Kidney tubule cell (primary cell): ENCODE measurements around the gene MS4A6A.
"Not testable (repeated sequence)": the region's sequence is repeated elsewhere in the genome, so short reads cannot be mapped to it uniquely, and the experiment has no call there.

Source experiments
- DNase-seq: peaks from one replicate; pipeline ENCODE4 v3.0.0-alpha.2; 2018; ENCODE audit warnings: low spot score

MS4A6A gene, protein sequence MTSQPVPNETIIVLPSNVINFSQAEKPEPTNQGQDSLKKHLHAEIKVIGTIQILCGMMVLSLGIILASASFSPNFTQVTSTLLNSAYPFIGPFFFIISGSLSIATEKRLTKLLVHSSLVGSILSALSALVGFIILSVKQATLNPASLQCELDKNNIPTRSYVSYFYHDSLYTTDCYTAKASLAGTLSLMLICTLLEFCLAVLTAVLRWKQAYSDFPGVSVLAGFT

DNA sequence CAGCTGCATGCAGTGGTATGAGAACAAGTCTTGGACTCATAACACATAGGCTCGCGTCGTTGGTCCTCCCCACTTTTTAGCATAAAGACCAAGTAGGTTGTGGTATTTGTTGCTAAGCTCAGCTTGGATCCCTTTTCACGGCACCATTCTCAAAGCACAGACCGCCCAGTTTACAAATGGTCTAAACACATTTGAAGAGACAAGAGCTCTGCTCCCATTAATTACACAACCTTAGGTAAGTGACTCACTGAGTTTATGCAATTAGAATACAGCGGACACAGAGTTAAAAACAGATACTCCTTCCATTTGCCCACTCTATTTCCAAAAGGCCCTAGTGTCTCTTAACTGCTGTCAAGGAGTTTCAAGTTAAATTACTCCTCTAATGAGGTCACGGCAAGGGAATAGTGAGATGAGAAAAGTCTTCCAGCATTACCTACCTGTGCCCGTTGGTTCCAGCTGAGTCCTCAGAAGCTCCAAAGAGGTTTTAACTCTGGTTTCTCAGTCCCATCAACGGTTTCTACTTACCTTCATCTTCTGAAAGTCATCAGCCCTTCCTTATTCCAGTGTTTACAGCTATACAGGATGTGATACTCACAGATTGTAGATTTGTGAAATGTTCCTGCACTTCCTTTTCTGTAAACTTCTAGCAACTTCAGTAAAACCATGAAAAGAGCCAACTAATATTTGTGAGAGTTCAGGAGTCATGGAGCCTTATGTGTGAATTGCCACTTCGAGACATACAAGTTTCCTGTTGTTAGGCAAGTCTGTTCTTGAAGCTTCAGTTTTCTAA lies at the start of gene MS4A6A:
MS4A6A (minus strand) TSS at position 543 of the 790 bp plus-strand sequence. CDS start 1,356 bp downstream, outside the sequence.
- DNase-seq = no peak

DNA sequence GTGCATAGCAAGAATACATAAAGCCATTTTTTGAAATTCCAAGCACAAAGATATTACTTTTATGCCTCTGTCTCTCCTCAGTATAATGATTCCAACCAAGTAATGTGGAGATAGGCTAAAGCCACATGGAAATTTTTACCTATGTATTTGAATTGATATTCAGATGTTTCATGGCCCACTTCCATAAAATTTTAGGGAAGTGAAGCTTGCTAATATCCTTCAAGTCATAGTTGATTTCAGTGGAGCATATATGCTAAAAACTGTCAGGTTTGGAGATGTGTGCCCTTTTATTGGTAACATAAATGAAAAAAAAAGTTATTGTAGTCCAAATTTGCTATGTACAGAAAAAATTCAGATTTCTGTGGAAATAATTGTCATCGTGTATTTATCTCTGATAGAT lies 47.8 kb upstream of the MS4A6A start:
- DNase-seq = no peak

DNA sequence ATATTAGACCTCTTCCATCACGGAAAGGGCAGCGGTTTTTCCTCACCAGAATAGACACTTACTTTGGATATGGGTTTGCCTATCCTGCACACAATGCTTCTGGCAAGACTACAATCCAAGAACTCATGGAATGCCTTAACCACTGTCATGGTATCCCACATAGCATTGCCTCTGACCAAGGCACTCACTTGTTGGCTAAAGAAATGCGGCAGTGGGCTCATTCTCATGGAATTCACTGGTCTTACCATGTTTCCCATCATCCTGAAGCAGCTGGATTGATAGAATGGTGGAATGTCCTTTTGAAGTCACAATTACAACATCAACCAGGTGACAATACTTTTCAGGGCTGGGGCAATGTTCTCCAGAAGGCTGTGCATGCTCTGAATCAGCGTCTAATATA lies 39.3 kb upstream of the MS4A6A start:
- no peak for DNase-seq

DNA sequence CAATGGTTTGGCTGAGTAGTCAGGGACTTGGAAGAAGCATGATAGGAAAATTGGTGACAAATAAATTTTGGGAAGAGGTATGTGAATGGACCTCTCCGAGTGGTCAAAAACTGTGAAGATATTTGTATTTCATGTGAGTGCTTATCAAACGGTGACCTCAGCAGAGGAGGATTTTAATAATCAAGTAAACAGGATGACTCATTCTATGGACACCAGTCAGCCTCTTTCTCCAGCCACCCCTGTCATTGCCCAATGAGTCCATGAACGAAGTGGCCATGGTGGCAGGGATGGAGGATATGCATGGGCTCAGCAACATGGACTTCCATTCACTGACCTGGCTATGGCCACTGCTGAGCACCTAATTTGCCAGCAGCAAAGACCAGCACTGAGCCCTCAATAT lies 38.8 kb upstream of the MS4A6A start:
- DNase-seq = no peak

DNA sequence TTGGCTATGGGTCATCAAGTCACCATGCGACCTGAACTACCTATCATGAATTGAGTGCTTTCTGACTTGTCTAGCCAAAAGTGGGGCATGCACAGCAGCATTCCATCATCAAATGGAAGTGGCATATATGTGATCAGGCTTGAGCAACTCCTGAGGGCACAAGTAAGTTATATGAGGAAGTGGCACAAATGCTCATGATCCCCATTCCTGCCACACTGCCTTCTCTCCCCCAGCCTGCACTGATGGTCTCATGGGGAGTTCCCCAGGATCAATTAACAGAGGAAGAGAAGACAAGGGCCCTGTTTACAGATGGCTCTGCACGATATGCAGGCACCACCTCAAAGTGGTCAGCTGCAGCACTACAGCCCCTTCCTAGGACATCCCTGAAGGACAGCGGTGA lies 38.3 kb upstream of the MS4A6A start:
- DNase-seq = no peak

DNA sequence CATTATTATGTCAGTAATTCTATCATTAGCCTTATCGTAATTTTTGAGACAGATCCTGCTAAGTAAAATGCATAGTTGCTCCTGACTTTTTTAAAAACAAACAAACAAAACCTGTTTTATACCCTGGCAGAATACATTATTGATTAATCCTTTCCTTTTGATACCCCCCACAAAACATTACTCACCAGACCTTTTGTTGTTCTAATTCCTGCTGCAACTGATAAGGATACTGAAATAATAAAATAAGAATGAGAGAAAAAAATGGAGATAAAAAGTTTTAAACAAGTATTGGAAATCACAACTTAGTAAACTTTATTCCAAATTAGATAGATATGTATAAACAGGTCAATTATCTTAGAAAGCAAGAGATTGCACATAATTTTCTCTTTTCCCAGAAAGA lies 31.5 kb upstream of the MS4A6A start:
- DNase-seq = no peak

DNA sequence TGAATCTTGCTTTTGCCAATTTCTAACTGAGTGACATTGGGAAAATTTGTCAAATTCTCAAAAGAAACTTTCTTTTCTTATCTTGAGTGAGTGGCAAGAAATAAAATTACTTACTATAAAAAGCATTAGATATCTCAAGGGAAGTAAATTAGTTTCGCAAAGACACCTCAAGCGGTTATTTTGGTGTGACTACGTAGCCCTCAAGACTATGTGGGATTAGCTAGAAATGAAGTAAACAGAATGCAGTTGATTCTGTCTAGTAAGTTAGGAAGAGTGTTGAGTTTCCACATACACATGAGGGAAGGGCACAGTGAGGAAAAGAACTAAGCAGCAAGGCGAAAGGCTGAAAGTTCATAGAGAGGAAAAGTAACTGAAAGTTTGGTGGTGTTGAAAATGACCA lies 28.3 kb upstream of the MS4A6A start:
- no peak for DNase-seq

DNA sequence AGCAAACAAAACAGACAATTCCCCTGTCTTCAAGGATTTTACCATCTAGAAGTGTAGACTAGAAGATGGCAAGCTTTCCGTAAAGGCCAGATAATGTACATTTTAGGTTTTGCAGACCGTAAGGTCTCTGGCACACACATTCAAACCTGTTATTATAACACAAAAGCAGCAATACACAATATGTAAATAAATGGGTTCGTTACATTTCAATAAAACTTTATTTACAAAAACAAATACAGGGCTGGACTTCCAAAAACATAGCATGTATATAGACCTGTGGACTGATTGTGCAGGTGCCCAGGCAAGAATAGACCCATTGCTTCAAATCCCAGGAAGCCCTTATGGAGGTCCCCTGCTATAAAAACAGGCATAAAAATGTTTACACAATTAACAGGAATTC lies 27.1 kb upstream of the MS4A6A start:
- no peak for DNase-seq

DNA sequence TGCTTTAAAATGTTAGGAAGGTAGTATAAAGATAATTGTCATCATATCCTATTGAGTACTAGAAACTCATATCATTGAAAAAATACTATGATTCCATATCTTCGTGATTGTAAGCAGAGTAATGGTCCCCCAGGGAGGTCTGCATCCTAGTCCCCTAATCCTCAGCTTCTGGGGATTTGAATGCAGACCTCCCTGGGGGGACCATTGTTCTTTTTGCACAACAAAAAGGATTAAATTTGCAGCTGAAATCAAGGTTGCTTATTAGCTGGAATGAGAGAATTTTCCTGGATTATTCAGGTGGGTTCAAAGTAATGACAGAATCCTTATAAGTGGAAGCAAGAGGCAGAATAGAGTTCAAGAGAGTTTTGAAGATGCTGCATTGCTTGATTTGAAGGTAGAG lies 26.1 kb upstream of the MS4A6A start:
- DNase-seq = no peak

DNA sequence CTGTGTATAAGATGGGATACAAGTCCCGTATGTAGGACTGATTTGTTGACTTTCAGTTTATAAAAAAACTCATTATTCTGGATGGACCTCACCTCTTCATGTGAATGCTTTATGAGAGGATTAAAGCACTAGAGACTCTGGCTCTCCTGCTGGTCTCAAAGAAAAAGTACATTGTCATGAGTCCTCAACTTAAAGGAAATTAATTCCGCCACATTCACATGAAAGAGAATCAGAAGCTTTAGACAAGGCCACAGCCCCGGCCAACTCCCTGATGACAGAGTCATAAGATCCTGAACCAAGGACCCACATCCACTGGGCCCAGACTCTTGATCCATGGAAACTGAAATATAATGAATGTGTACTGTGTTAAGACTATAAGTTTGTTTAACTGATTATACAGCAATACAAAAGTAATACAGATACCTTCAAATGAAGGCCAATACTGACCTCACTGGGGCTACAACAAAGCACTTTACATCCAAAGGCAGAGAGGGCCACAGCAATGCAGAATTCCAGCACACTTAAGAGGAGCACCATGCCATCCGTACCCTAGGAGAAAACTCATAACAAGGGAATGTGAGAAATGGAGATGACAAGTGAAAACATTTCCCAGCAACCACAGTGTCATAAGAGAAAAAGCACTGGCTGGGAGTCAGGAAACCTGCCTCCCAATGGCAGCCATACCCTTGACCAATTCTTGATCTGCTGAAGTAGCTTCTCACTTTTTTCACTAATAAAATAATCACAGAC lies 25.4 kb upstream of the MS4A6A start:
- DNase-seq = peak; percentile 26

DNA sequence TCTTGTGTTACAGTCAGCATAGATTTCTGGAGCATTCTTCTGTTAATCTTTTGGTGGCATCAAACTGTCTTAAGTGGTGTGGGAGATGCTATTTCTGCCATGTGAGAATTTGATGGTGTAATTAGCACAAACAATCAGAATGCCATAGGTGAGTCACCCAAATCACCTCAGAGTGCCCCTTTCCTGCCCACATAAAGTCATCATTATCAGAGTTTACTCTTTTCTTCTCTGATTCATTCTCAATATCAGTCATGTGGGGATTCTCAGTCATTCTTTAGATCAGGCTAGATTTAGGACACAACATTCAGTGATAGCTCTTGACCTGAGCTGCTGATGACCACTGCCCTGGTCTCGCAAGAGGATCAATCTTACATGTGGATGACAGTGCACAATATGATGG lies 23.7 kb upstream of the MS4A6A start:
- DNase-seq = no peak

DNA sequence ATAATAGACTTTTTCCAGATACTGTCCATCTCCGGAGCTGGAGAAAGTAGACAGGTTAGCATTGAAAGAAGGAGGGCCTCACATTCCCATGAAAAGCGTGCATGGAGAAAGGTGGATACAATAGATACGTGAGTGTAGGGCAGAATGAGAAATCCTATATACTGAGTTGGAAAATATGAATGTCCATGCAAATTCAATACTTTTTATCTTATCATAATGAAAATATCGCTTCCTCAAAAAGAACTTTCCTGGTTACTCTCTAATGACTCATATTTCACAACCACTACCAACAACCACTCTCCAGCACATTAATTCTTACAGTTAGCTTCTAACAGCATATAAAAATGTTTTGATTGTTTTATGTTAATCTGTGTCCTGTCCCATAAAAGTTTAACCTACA lies 22.0 kb upstream of the MS4A6A start:
- DNase-seq = no peak

DNA sequence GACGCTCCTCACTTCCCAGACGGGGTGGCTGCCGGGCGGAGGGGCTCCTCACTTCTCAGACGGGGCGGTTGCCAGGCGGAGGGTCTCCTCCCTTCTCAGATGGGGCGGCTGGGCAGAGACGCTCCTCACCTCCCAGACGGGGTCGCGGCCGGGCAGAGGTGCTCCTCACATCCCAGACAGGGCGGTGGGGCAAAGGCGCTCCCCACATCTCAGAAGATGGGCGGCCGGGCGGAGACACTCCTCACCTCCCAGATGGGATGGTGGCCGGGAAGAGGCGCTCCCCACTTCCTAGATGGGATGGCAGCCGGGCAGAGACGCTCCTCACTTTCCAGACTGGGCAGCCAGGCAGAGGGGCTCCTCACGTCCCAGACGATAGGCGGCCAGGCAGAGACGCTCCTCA lies 18.5 kb upstream of the MS4A6A start:
- not testable (repeated sequence) for DNase-seq

DNA sequence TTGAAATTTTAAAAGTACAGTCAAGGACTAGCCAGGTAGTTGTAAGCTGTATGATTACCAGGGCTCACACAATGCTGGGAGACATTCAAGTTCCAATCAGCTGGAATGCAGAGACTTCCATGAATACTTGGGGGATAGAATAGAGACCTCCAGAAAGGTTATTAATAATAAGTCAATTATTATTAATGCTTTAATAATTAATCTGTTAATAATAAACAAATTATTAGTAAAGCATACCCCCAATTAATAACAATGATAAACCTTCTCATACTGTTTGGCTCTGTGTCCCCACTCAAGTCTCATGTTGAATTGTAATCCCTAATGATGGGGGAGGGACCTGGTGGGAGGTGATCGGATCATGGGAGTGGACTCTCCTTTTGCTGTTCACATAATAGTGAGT lies 14.6 kb upstream of the MS4A6A start:
- no peak for DNase-seq

DNA sequence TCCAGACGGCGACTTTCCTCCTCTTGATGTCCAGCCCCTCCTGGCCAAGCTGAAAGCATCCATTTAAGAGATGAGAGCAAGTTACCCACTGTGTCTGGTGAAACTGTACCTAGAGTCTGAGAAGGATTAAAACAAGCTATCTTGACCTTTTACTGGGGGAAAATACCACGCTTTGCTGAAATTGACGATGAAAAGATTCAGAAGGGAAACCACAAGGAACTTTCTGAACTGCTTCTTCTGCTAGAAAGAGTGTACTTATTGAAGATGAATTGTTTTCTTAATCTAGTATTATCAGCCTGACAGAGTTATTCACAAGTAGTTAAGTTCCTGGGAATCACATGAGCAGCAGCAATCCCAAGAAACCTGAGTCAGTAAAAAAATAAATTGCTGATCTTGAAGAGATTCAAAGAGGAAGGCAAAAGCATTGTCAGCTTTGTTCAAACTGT lies 13.1 kb upstream of the MS4A6A start:
- DNase-seq = no peak

DNA sequence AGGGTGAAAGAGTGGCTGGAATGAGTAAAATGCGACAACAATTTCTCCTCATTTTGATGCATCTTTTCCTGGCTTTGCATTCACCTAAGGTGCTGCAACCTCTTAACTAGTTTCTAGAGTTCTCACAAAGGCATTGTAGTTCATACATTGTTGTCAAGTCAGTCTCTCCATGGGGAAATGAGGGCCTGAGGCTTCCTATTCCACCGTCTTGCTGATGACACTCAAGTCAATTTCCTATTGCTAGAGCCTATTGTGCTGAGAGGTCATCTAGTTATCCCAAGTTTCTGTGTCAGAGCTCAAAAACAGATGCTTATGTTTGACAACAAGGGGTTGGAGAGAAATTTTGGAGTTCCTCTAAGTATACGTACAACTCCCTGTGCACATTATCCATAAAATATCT lies 11.6 kb upstream of the MS4A6A start:
- no peak for DNase-seq

DNA sequence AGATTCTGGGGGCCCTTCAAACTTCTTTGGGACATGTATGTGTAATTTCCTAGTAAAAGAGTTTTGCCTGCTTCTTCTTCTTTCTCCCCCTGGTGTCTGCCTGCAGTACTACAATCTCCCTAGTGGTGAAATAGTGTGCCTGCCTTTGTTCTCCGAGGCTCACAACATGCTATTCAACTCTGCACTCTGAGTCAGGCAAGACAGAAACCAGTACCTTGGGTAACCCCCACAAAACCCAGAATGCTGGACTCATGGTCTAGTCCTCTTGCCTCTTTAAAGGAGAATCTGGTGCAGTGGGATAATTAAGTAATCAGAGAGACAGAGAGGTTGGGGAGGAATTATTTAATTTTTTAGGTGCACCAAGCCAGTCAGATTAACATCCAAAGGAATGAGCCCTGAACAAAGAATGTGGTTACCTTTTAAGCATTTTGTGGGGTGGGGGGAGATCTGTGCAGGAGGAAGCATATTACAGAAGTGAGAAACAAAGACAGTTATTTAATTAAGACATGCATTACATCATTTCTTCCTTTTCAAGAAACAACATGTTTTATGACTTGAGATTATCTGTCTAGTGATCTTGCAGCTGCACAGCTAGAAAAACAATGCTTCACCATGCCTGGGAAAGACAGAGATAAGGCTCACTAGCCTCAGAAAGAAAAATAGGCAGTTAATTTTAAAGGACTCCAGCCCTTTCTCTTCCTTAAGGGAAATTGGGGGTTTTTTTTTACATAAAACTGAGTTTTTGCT lies 11.0 kb upstream of the MS4A6A start:
- peak; percentile 67 for DNase-seq

DNA sequence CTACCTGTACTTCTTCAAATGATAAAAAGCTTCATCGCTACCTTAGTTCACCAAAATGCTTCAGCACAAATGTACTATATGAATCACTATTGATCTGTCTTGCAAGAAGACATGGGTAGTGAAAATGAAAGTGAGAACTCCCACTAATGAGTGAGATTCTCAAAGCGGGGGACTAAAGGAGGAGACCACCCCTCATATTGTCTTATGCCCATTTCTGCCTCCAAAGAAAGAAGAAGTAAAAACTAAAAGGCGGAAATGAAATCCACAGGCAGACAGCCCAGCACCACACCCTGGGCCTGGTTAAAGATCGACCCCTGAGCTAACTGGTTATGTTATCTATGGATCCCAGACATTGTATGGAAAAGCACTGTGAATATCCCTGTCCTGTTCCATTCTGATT lies 9.7 kb upstream of the MS4A6A start:
- DNase-seq = not testable (repeated sequence)

DNA sequence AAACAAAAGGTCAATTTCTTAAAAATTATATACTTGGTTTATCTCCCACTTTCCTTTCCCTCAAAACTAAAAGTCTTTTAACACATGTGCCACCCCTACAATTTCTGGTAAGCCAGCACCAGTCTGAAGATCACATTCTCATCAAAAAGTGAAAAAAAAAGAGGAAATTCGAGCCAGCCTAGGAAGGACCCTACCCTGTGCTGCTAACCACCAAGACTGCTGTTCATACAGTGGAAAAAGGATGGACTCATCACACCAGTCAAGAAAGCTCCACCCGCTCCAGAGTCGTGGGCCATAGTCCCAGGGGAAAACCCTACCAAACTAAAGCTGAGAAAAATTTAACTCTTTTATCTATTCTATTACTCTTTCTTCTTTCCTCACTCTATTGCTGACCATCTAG lies 5.6 kb upstream of the MS4A6A start:
- not testable (repeated sequence) for DNase-seq

DNA sequence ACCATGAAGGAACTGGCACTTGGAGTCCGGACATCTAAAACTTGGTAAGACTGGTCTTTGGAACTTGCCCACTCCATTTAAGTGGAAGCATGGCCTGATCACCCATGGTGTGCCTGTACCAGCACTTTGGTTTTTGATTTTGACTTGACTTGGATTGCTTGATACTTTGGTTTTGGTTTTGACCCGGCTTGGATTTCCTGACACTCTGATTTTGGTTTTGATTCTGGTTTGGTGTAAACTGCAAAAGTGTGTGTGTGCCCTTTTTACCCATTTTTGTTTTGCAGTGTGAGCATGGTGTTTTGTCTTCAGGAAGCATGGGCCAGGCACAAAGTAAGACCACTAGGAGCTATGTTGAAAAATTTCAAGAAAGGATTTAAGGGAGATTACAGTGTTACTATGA lies 3.2 kb upstream of the MS4A6A start:
- not testable (repeated sequence) for DNase-seq

DNA sequence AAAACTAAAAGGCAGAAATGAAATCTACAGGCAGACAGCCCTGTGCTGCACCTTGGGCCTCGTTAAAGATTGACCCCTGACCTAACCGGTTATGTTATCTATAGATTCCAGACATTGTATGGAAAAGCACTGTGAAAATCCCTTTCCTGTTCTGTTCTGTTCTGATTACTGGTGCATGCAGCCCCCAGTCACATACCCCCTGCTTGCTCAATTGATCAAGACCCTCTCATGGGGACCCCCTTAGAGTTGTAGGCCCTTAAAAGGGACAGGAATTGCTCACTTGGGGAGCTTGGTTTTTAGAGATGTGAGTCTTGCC lies 2.6 kb upstream of the MS4A6A start:
- not testable (repeated sequence) for DNase-seq

DNA sequence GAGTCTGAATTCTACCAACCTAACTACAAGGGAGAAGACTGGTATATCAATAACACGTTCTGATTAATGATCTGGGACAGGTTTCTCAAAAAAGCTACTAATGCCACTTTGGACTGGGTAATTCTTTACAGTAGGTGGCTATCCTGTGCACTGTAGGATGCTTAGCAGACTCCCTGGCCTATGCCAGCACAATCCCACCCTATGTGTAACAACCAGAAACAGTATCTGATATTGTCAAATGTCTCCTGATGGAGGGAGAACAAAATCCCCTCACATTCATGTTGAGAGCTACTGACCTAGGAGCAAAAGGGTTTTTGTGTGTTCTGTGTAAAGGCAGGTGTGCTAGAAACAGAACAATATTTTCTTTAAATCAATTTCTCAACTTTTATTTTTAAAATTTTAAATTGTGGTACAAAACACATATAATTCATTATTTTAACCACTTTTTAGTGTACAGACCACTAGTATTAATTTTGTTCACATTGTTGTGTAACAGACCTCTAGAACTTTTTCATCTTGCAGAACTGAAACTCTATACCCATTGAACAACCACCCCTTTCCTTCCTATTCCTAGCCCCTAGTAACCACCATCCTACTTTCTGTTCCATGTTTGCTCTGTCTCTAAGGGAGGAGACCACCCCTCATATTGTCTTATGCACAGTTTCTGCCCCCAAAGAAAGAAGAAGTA lies 2.1 kb upstream of the MS4A6A start:
- no peak for DNase-seq
